KMS-11 (cell line): ENCODE data around the gene PLAGL2.

Experiments used
- H2AFZ ChIP-seq: fragments of 200-600 bp; sonication (generic); 2 replicates; pipeline ENCODE4 v1.6.1; 2016; ENCODE audit warnings: antibody characterized with exemption, mixed run types, low read depth
- H3K27ac ChIP-seq: fragments of 200-600 bp; sonication (generic); 2 replicates; pipeline ENCODE4 v1.6.1; 2016; ENCODE audit warnings: mild to moderate bottlenecking, mixed run types
- H3K27me3 ChIP-seq: fragments of 200-600 bp; sonication (generic); 2 replicates; pipeline ENCODE4 v1.6.1; 2017; ENCODE audit warnings: mild to moderate bottlenecking, low read depth, mixed run types, moderate library complexity; ENCODE audit not compliant: insufficient read depth
- H3K36me3 ChIP-seq: fragments of 200-600 bp; sonication (generic); 2 replicates; pipeline ENCODE4 v1.6.1; 2017; ENCODE audit warnings: mild to moderate bottlenecking, mixed run types; ENCODE audit not compliant: insufficient read depth
- H3K4me1 ChIP-seq: fragments of 200-600 bp; sonication (generic); 2 replicates; pipeline ENCODE4 v1.6.1; 2016; ENCODE audit warnings: mild to moderate bottlenecking, low read depth, mixed run types; ENCODE audit not compliant: poor library complexity, severe bottlenecking
- H3K4me2 ChIP-seq: fragments of 200-600 bp; sonication (generic); 2 replicates; pipeline ENCODE4 v1.7.0; 2016; ENCODE audit warnings: mild to moderate bottlenecking, mixed run types
- H3K4me3 ChIP-seq: fragments of 200-600 bp; sonication (generic); IDR thresholded peaks from 2 replicates; pipeline ENCODE4 v1.6.1; 2017; ENCODE audit warnings: low read depth, low read length, mixed read lengths; ENCODE audit not compliant: insufficient read depth
- H3K79me2 ChIP-seq: fragments of 200-600 bp; sonication (generic); 2 replicates; pipeline ENCODE4 v1.6.1; 2016; ENCODE audit warnings: low read depth, mixed run types; ENCODE audit not compliant: insufficient read depth
- H3K9ac ChIP-seq: fragments of 200-600 bp; sonication (generic); 2 replicates; pipeline ENCODE4 v1.6.1; 2016; ENCODE audit warnings: mild to moderate bottlenecking, mixed run types
- H4K20me1 ChIP-seq: fragments of 200-600 bp; sonication (generic); 2 replicates; pipeline ENCODE4 v1.6.1; 2016; ENCODE audit warnings: mild to moderate bottlenecking, mixed run types; ENCODE audit not compliant: insufficient read depth
- CTCF ChIP-seq: fragments of 200-600 bp; sonication (generic); conservative IDR thresholded peaks from 2 replicates; pipeline ENCODE4 v1.6.1; 2017; ENCODE audit warnings: low read depth, mild to moderate bottlenecking, antibody characterized with exemption, low read length, moderate library complexity, mixed read lengths

The PLAGL2 gene

GRCh38 chr20:32184961-32185603, 22.5 kb downstream of the PLAGL2 start:
- H4K20me1 ChIP-seq = no peaks in the 10 kb centered on the region
- no peaks in the 10 kb centered on the region for H3K79me2 ChIP-seq
- TF ChIP-seq CTCF = no peak
- no peak overlapping the region for H3K9ac ChIP-seq
- H3K4me1 ChIP-seq = no peaks in the 10 kb centered on the region
- H3K27ac ChIP-seq = no peak overlapping the region
- H3K4me3 ChIP-seq = no peak overlapping the region
- H3K4me2 ChIP-seq = no peak overlapping the region
- H2AFZ ChIP-seq = no peak overlapping the region
- no peaks in the 10 kb centered on the region for H3K36me3 ChIP-seq
- H3K27me3 ChIP-seq = no peaks in the 10 kb centered on the region

GRCh38 chr20:32183947-32184635, 23.5 kb downstream of the PLAGL2 start:
- H4K20me1 ChIP-seq = no peaks in the 10 kb centered on the region
- H3K79me2 ChIP-seq = no peaks in the 10 kb centered on the region
- no peaks in the 10 kb centered on the region for H3K27me3 ChIP-seq
- no peak overlapping the region for H3K27ac ChIP-seq
- H3K9ac ChIP-seq = no peak overlapping the region
- no peaks in the 10 kb centered on the region for H3K36me3 ChIP-seq
- TF ChIP-seq CTCF = no peak
- no peak overlapping the region for H2AFZ ChIP-seq
- H3K4me2 ChIP-seq = no peak overlapping the region
- no peaks in the 10 kb centered on the region for H3K4me1 ChIP-seq
- no peak overlapping the region for H3K4me3 ChIP-seq

- H4K20me1 ChIP-seq = no peaks in the 10 kb centered on the region
- no peaks in the 10 kb centered on the region for H3K36me3 ChIP-seq
- no peaks in the 10 kb centered on the region for H3K4me1 ChIP-seq
- H3K4me2 ChIP-seq = no peak overlapping the region
- TF ChIP-seq CTCF = no peak
- no peak overlapping the region for H3K4me3 ChIP-seq
- no peak overlapping the region for H3K27ac ChIP-seq
- H3K79me2 ChIP-seq = no peaks in the 10 kb centered on the region
- no peak overlapping the region for H2AFZ ChIP-seq
- H3K9ac ChIP-seq = no peak overlapping the region
- H3K27me3 ChIP-seq = no peaks in the 10 kb centered on the region
These were observed 25.9 kb downstream of the PLAGL2 start for GRCh38 chr20:32181606-32182005.

GRCh38 chr20:32179934-32180333, 27.6 kb downstream of the PLAGL2 start:
- no peaks in the 10 kb centered on the region for H3K27me3 ChIP-seq
- no peaks in the 10 kb centered on the region for H3K36me3 ChIP-seq
- H3K9ac ChIP-seq = no peak overlapping the region
- H3K27ac ChIP-seq = no peak overlapping the region
- no peaks in the 10 kb centered on the region for H4K20me1 ChIP-seq
- H3K4me3 ChIP-seq = no peak overlapping the region
- peaks cover under 1% of the 10 kb centered on the region for H3K4me1 ChIP-seq
- H3K4me2 ChIP-seq = no peak overlapping the region
- no peak overlapping the region for H2AFZ ChIP-seq
- H3K79me2 ChIP-seq = no peaks in the 10 kb centered on the region
- TF ChIP-seq CTCF = no peak
